ENCODE results near the gene MCTP1.

MCTP1 gene

GRCh38 chr5:95114305-95114704 lies 170.6 kb downstream of the MCTP1 start:
- DNase-seq (ENCODE audit: low spot score), result no peak

- DNase-seq (ENCODE audit: low spot score), result no peak
Measured at GRCh38 chr5:95113489-95113888, 171.4 kb downstream of the MCTP1 start.

- no peak for DNase-seq (ENCODE audit: low spot score)
Measured at GRCh38 chr5:95111141-95111540, 173.8 kb downstream of the MCTP1 start.

GRCh38 chr5:95110118-95110517 lies 174.8 kb downstream of the MCTP1 start:
- no peak for DNase-seq (ENCODE audit: low spot score)

GRCh38 chr5:95107138-95107537 lies 177.8 kb downstream of the MCTP1 start:
- DNase-seq (ENCODE audit: low spot score), result no peak

GRCh38 chr5:95105638-95106037 lies 179.3 kb downstream of the MCTP1 start:
- no peak for DNase-seq (ENCODE audit: low spot score)

GRCh38 chr5:95102687-95103086 lies 182.2 kb downstream of the MCTP1 start:
- no peak for DNase-seq (ENCODE audit: low spot score)

GRCh38 chr5:95102080-95102479 lies 182.8 kb downstream of the MCTP1 start:
- no peak for DNase-seq (ENCODE audit: low spot score)

- no peak for DNase-seq (ENCODE audit: low spot score)
Measured at GRCh38 chr5:95100551-95100950, 184.3 kb downstream of the MCTP1 start.

- no peak for DNase-seq (ENCODE audit: low spot score)
Measured at GRCh38 chr5:95098012-95098411, 186.9 kb downstream of the MCTP1 start.

- DNase-seq (ENCODE audit: low spot score), result no peak
Measured at GRCh38 chr5:95093211-95093610, 191.7 kb downstream of the MCTP1 start.

GRCh38 chr5:95090774-95091173 lies 194.1 kb downstream of the MCTP1 start:
- DNase-seq (ENCODE audit: low spot score), result no peak

- DNase-seq (ENCODE audit: low spot score), result no peak
Measured at GRCh38 chr5:95087816-95088317, 197.0 kb downstream of the MCTP1 start.

- DNase-seq (ENCODE audit: low spot score), result no peak
Measured at GRCh38 chr5:95086927-95087815, 197.7 kb downstream of the MCTP1 start.

- DNase-seq (ENCODE audit: low spot score), result no peak
Measured at GRCh38 chr5:95084757-95085156, 200.1 kb downstream of the MCTP1 start.

- no peak for DNase-seq (ENCODE audit: low spot score)
Measured at GRCh38 chr5:95083606-95084005, 201.3 kb downstream of the MCTP1 start.

GRCh38 chr5:95081982-95082381 lies 202.9 kb downstream of the MCTP1 start:
- no peak for DNase-seq (ENCODE audit: low spot score)

GRCh38 chr5:95081500-95081960 lies 203.4 kb downstream of the MCTP1 start:
- DNase-seq (ENCODE audit: low spot score), result peak; percentile 2

GRCh38 chr5:95080441-95080840 lies 204.5 kb downstream of the MCTP1 start:
- DNase-seq (ENCODE audit: low spot score), result no peak

GRCh38 chr5:95080030-95080429 lies 204.9 kb downstream of the MCTP1 start:
- no peak for DNase-seq (ENCODE audit: low spot score)

- no peak for DNase-seq (ENCODE audit: low spot score)
Measured at GRCh38 chr5:95078868-95079267, 206.0 kb downstream of the MCTP1 start.

- no peak for DNase-seq (ENCODE audit: low spot score)
Measured at GRCh38 chr5:95076395-95077185, 208.3 kb downstream of the MCTP1 start.

- DNase-seq (ENCODE audit: low spot score), result no peak
Measured at GRCh38 chr5:95075111-95075510, 209.8 kb downstream of the MCTP1 start.

Data from AG08395 (cell line).